H1 (cell line): Measurements from ENCODE around the gene KCNB1. TPM values are rescaled to one million over a fixed set of nuclear protein-coding genes. Genes with fewer than 3 reads are reported as not detected.

Source experiments
- CTCF ChIA-PET: fragments of 300-600 bp; sonication (Branson Sonifier 250); formaldehyde crosslinking; loops from one replicate; lab custom pipeline; 2021; ENCODE audit not compliant: partially characterized antibody; lab: Charles Lee
- POLR2A ChIA-PET: fragments of 300-600 bp; sonication (Branson Sonifier 250); formaldehyde crosslinking; loops from one replicate; lab custom pipeline; 2021; ENCODE audit warnings: inconsistent platforms; ENCODE audit not compliant: partially characterized antibody; lab: Charles Lee
- DNase-seq, 2 experiments: peaks; one replicate each; pipeline versions ENCODE4 v3.0.0 to v3.0.0-alpha.2; 2010 to 2022; ENCODE audit warnings: low spot score in 2 of 2, low read depth in 1 of 2, mixed read lengths in 1 of 2
- FAIRE-seq: peaks from 2 replicates; lab custom pipeline; 2011; peaks lifted over from hg19 to GRCh38; lab: Jason Lieb, UNC
- H2AFZ ChIP-seq: 2 replicates; pipeline ENCODE4 v1.8.1; 2012; ENCODE audit warnings: low read length, inconsistent platforms
- H2AK5ac ChIP-seq: 2 replicates; pipeline ENCODE4 v1.6.1; 2013; ENCODE audit warnings: low read depth, low read length
- H2BK120ac ChIP-seq: replicated peaks from 2 replicates; pipeline ENCODE3; 2013; ENCODE audit warnings: low read depth, low read length, inconsistent platforms
- H2BK12ac ChIP-seq: 2 replicates; pipeline ENCODE4 v1.6.1; 2013; ENCODE audit warnings: low read depth, low read length
- H2BK15ac ChIP-seq: 2 replicates; pipeline ENCODE4 v1.6.1; 2013; ENCODE audit warnings: low read length
- H2BK20ac ChIP-seq: 2 replicates; pipeline ENCODE4 v1.6.1; 2013; ENCODE audit warnings: low read length
- H2BK5ac ChIP-seq: 2 replicates; pipeline ENCODE4 v1.6.1; 2013; ENCODE audit warnings: low read depth, low read length
- H3K14ac ChIP-seq: 2 replicates; pipeline ENCODE4 v1.6.1; 2013; ENCODE audit warnings: inconsistent platforms; ENCODE audit not compliant: insufficient read length
- H3K18ac ChIP-seq: 2 replicates; pipeline ENCODE4 v1.6.1; 2013; ENCODE audit warnings: low read length; ENCODE audit errors: extremely low read depth
- H3K23ac ChIP-seq: 2 replicates; pipeline ENCODE4 v1.6.1; 2013; ENCODE audit warnings: inconsistent platforms; ENCODE audit not compliant: insufficient read length
- H3K23me2 ChIP-seq: 2 replicates; pipeline ENCODE4 v1.6.1; 2013; ENCODE audit warnings: low read depth, low read length
- H3K27ac ChIP-seq: 2 replicates; pipeline ENCODE4 v1.6.1; 2011; ENCODE audit warnings: low read depth, low read length, inconsistent platforms
- H3K27me3 ChIP-seq, 4 experiments: replicated peaks in 1 of 4; 1 replicate in 1 of 4; 2 replicates in 3 of 4; pipeline versions ENCODE4 v1.6.1 to v1.8.1; 2011 to 2013; ENCODE audit warnings: low read length in 3 of 4, mild to moderate bottlenecking in 3 of 4, inconsistent platforms in 2 of 4, mixed read lengths in 2 of 4, moderate library complexity in 1 of 4; ENCODE audit not compliant: control insufficient read depth in 3 of 4, insufficient read depth in 3 of 4; ENCODE audit errors: extremely low read depth in 1 of 4
- H3K36me3 ChIP-seq, 4 experiments: 2 replicates each; pipeline versions ENCODE4 v1.6.1 to v1.8.1; 2011 to 2013; ENCODE audit warnings: mild to moderate bottlenecking in 4 of 4, low read length in 3 of 4, moderate library complexity in 2 of 4, control low read depth in 1 of 4, inconsistent platforms in 1 of 4; ENCODE audit not compliant: insufficient read depth in 4 of 4, control insufficient read depth in 2 of 4
- H3K4ac ChIP-seq: replicated peaks from 2 replicates; pipeline ENCODE3; 2013; ENCODE audit warnings: low read length, low read depth, mixed read lengths, inconsistent platforms; ENCODE audit not compliant: insufficient read length
- H3K4me1 ChIP-seq, 4 experiments: replicated peaks in 1 of 4; 1 replicate in 1 of 4; 2 replicates in 3 of 4; pipeline versions ENCODE4 v1.6.1 to v1.8.1; 2011 to 2013; ENCODE audit warnings: low read length in 3 of 4, inconsistent platforms in 2 of 4, mixed read lengths in 1 of 4; ENCODE audit not compliant: insufficient read depth in 4 of 4, control insufficient read depth in 3 of 4
- H3K4me2 ChIP-seq, 2 experiments: 2 replicates each; pipeline versions ENCODE4 v1.6.1 to v1.8.1; 2011 to 2013; ENCODE audit warnings: low read depth in 2 of 2, low read length in 2 of 2, control low read depth in 1 of 2, inconsistent platforms in 1 of 2, mild to moderate bottlenecking in 1 of 2; ENCODE audit not compliant: insufficient read depth in 1 of 2
- H3K4me3 ChIP-seq, 4 experiments: fragments of 200-600, 300-600 bp in 1 of 4; sonication (generic), shearing (Covaris generic), sonication (Bioruptor Twin) in 1 of 4; 2 replicates each; pipeline versions ENCODE4 v1.5.1 to v1.8.1; 2011 to 2016; ENCODE audit warnings: low read length in 4 of 4, low read depth in 3 of 4, control low read depth in 2 of 4, inconsistent platforms in 2 of 4, mild to moderate bottlenecking in 2 of 4, mixed read lengths in 1 of 4, moderate library complexity in 1 of 4; ENCODE audit not compliant: insufficient read depth in 2 of 4; ENCODE audit errors: extremely low read depth in 1 of 4
- H3K56ac ChIP-seq: replicated peaks from 2 replicates; pipeline ENCODE3; 2013; ENCODE audit warnings: low read depth, mild to moderate bottlenecking, mixed read lengths, low read length, inconsistent platforms; ENCODE audit not compliant: insufficient read length
- H3K79me1 ChIP-seq: 2 replicates; pipeline ENCODE4 v1.6.1; 2013; ENCODE audit warnings: low read depth, low read length, control low read depth
- H3K79me2 ChIP-seq, 2 experiments: 2 replicates each; pipeline versions ENCODE4 v1.6.1 to v1.8.1; 2012 to 2013; ENCODE audit warnings: low read length in 2 of 2, mild to moderate bottlenecking in 2 of 2, inconsistent platforms in 1 of 2; ENCODE audit not compliant: insufficient read depth in 2 of 2, control insufficient read depth in 1 of 2
- H3K9ac ChIP-seq, 4 experiments: replicated peaks in 1 of 4; 1 replicate in 1 of 4; 2 replicates in 3 of 4; pipeline versions ENCODE4 v1.6.1 to v1.8.1; 2011 to 2013; ENCODE audit warnings: low read depth in 3 of 4, low read length in 3 of 4, control low read depth in 2 of 4, mild to moderate bottlenecking in 2 of 4, moderate library complexity in 2 of 4, inconsistent platforms in 1 of 4; ENCODE audit errors: extremely low read depth in 1 of 4
- H3K9me3 ChIP-seq, 2 experiments: 2 replicates each; pipeline versions ENCODE4 v1.6.1 to v1.8.1; 2012 to 2013; ENCODE audit warnings: mild to moderate bottlenecking in 2 of 2, moderate library complexity in 2 of 2, control low read depth in 1 of 2, inconsistent platforms in 1 of 2, low read depth in 1 of 2, low read length in 1 of 2, mixed read lengths in 1 of 2; ENCODE audit not compliant: insufficient read depth in 2 of 2
- H4K20me1 ChIP-seq, 2 experiments: replicated peaks in 1 of 2; 2 replicates each; pipeline versions ENCODE3 to v1.8.1; 2011 to 2013; ENCODE audit warnings: inconsistent platforms in 2 of 2, low read length in 2 of 2, mild to moderate bottlenecking in 1 of 2; ENCODE audit not compliant: insufficient read depth in 2 of 2, control insufficient read depth in 1 of 2
- H4K5ac ChIP-seq: 2 replicates; pipeline ENCODE4 v1.6.1; 2013; ENCODE audit warnings: low read length, low read depth, mixed read lengths, inconsistent platforms; ENCODE audit not compliant: insufficient read length
- H4K8ac ChIP-seq: 2 replicates; pipeline ENCODE4 v1.8.0; 2013; ENCODE audit warnings: mild to moderate bottlenecking, moderate library complexity, low read length, inconsistent platforms; ENCODE audit not compliant: insufficient read depth; ENCODE audit errors: extremely low read depth
- H4K91ac ChIP-seq: replicated peaks from 2 replicates; pipeline ENCODE3; 2013; ENCODE audit warnings: low read length, mixed read lengths, inconsistent platforms; ENCODE audit not compliant: insufficient read length
- JUND ChIP-seq: IDR thresholded peaks from 2 replicates; pipeline ENCODE4 v1.6.1; 2011; ENCODE audit warnings: mild to moderate bottlenecking, improper control_type of control experiment, low read length
- KDM4A ChIP-seq: IDR thresholded peaks from one replicate; pipeline ENCODE4 v1.7.1; 2012; ENCODE audit warnings: low read depth, mild to moderate bottlenecking, moderate library complexity, low read length, inconsistent platforms; ENCODE audit not compliant: severe bottlenecking
- WGBS, 2 experiments: shearing (Covaris generic) in 1 of 2; methylation state at CpG; one replicate each; pipeline versions ENCODE4 v1.1.6 to v1.1.7; 2013 to 2015; ENCODE audit warnings: low lambda C conversion rate in 2 of 2, mixed read lengths in 2 of 2, inconsistent platforms in 1 of 2, low coverage in 1 of 2, missing lambda C conversion rate in 1 of 2; ENCODE audit not compliant: insufficient replicate concordance in 2 of 2, insufficient coverage in 1 of 2, insufficient read length in 1 of 2; ENCODE audit errors: extremely low coverage in 1 of 2, missing lambda C conversion rate in 1 of 2; 5-methylcytosine and 5-hydroxymethylcytosine counted together
- polyA plus RNA-seq, 7 experiments: library from polyadenylated mRNA; depleted of rRNA in 3 of 7; stranded (reverse) in 5 of 7; unstranded in 2 of 7; fragments of >200 nt in 5 of 7; fragments of 200-250 nt in 2 of 7; gene quantifications; 1 replicate in 5 of 7; 2 replicates in 1 of 7; 4 replicates in 1 of 7; pipeline versions ENCODE4 v1.2.1 to v1.2.3, GENCODE V29; 2011 to 2013; ENCODE audit warnings: missing spikeins in 2 of 7, mixed read lengths in 2 of 7
- total RNA-seq: library from RNA; stranded (reverse); fragmentation: NEBNext Ultra II Directional; extraction: Animal tissue kit (Norgen Biotek cat#: 25700); gene quantifications from 2 replicates; pipeline ENCODE4 v1.2.1, GENCODE V29; 2021

KCNB1 gene
- total and polyA plus RNA-seq, 2 of the 8 experiments (the other 6 are each of a cell fraction or from before 2014, with no cell fraction given) = 0.58 to 0.67 TPM

GRCh38 chr20:49476016-49476355, 6.5 kb downstream of the KCNB1 start:
- Histone ChIP-seq H3K4me3 (no peak overlapping the region), H3K36me3 (no peaks in the 10 kb centered on the region), H4K91ac (no peak overlapping the region), H3K4ac (no peak overlapping the region), H3K4me1 (no peaks in the 10 kb centered on the region; a peak in 1 of 7 replicates), H3K79me2 (no peaks in the 10 kb centered on the region), H2BK20ac (no peak overlapping the region), H3K18ac (no peak overlapping the region), H4K5ac (no peak overlapping the region), H3K9ac (no peak overlapping the region), H3K27me3 (no peaks in the 10 kb centered on the region; a peak in 1 of 7 replicates), H2AK5ac (no peak overlapping the region), H2AFZ (no peak overlapping the region), H4K20me1 (no peaks in the 10 kb centered on the region), H3K23me2 (no peaks in the 10 kb centered on the region), H4K8ac (no peak overlapping the region), H3K79me1 (no peaks in the 10 kb centered on the region), H3K27ac (no peak overlapping the region), H2BK120ac (no peak overlapping the region), H3K14ac (no peak overlapping the region), H2BK12ac (no peak overlapping the region), H3K4me2 (no peak overlapping the region), H3K9me3 (no peaks in the 10 kb centered on the region), H3K56ac (no peak overlapping the region), H2BK5ac (no peak overlapping the region), H2BK15ac (no peak overlapping the region), H3K23ac (no peak overlapping the region)
- ChIA-PET CTCF (interaction anchor here (1.0 to 2.8 kb wide), 11 partner anchors 9 to 415 kb away, joined by 3 to 12 read pairs (median 4); no protein-coding TSS in a partner anchor), POLR2A (interaction anchor here (1.6 kb wide), 1 partner anchor 193 kb away, joined by 4 read pairs; no protein-coding TSS in a partner anchor)
- no peak for TF ChIP-seq KDM4A
- TF ChIP-seq JUND = peak; percentile 57; the same call in 1 of the 2 replicates
- no peak for FAIRE-seq
- WGBS, 2 experiments = 86% methylated on average over 7 of the region's 7 CpGs; no CpG with 5 or more reads in 1 of the 2 experiments
- no peak for DNase-seq
